Measurements from ENCODE around the gene AKAP4. TPM values are rescaled to one million over a fixed set of nuclear protein-coding genes. Genes with fewer than 3 reads are reported as not detected.

The AKAP4 gene
- total RNA-seq, 1 donor from 2014 or later = not detected

Other genes with a start within 250 kb of the AKAP4 start
- 0.21 and 0.24 TPM in 2 replicates for gene CCNB3, start 3.8 kb upstream of the AKAP4 start, total RNA-seq